ENCODE measurements around the gene FBN2.

Gene FBN2

DNA sequence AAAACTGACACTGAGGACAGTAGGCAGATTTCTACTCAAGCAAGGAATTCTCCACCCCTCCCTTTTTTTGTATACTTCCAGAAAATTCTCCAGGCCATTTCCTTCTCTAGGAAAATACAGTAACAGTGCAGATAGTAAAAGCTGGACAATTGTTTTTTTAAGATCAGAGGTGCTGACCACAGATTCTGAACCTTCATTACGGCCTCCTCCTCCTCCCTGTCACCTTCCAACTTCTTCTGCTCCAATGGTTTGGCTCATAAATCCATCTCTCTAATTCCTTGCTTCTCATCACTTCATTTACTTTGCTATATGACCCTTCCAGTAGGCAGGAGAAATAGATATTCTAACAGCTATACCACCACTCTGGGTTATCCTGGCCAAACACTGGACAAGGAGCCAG is 220.6 kb downstream of the FBN2 start:
- DNase-seq (ENCODE audit: low read depth in 2 of 2) = no peak

GRCh38 chr5:128315671-128316070 is 222.4 kb downstream of the FBN2 start:
- DNase-seq (ENCODE audit: low read depth in 2 of 2) = no peak

DNA sequence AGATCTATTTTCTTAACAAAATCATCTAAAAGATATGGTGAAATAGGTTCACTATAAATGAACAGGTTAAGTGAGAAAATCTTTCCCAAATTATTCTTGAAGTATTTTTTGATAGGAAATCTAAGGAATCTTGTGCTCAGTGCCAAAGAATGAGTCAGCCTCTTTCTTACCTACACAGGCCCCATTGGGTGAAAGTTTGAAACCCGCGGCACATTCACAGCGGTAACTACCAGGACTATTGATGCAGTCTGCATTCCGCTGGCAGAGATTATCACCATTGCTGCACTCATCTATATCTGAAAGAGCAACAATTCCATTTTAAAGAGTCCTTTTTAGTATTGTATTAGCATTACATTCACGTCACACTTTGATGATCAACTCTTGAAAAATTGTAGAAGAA is 232.7 kb downstream of the FBN2 start:
- DNase-seq (ENCODE audit: low read depth in 2 of 2) = no peak

GRCh38 chr5:128304791-128305190 is 233.3 kb downstream of the FBN2 start:
- no peak for DNase-seq (ENCODE audit: low read depth in 2 of 2)

- no peak for DNase-seq (ENCODE audit: low read depth in 2 of 2)
Observed at GRCh38 chr5:128304088-128304487, 234.0 kb downstream of the FBN2 start.

DNA sequence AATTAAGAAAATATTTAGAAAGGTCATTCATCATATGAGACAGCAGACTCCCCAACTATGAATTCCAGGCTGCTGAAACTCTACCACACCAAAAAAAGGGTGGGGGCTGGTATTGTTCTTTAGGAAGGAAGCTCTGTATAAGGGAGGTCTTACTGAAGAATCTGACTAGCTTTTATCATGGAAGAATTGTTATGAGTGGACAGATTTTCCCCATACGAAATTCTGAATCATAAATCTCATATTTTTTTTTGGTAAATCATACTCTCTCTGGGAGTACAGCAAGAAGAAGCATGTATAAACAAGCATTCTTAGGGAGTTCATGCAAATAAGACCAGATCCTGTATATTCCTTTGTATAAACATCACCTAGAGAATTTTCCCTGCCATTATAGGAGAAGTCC is 234.5 kb downstream of the FBN2 start:
- no peak for DNase-seq (ENCODE audit: low read depth in 2 of 2)

- no peak for DNase-seq (ENCODE audit: low read depth in 2 of 2)
Observed at GRCh38 chr5:128300181-128300580, 237.9 kb downstream of the FBN2 start.

GRCh38 chr5:128290152-128290858 is 247.7 kb downstream of the FBN2 start:
- no peak for DNase-seq (ENCODE audit: low read depth in 2 of 2)

- DNase-seq (ENCODE audit: low read depth in 2 of 2) = no peak
Observed at GRCh38 chr5:128287740-128288139, 250.3 kb downstream of the FBN2 start.

- no peak for DNase-seq (ENCODE audit: low read depth in 2 of 2)
Observed at GRCh38 chr5:128284236-128284635, 253.8 kb downstream of the FBN2 start.

GRCh38 chr5:128279345-128279744 is 258.7 kb downstream of the FBN2 start:
- DNase-seq (ENCODE audit: low read depth in 2 of 2) = no peak

DNA sequence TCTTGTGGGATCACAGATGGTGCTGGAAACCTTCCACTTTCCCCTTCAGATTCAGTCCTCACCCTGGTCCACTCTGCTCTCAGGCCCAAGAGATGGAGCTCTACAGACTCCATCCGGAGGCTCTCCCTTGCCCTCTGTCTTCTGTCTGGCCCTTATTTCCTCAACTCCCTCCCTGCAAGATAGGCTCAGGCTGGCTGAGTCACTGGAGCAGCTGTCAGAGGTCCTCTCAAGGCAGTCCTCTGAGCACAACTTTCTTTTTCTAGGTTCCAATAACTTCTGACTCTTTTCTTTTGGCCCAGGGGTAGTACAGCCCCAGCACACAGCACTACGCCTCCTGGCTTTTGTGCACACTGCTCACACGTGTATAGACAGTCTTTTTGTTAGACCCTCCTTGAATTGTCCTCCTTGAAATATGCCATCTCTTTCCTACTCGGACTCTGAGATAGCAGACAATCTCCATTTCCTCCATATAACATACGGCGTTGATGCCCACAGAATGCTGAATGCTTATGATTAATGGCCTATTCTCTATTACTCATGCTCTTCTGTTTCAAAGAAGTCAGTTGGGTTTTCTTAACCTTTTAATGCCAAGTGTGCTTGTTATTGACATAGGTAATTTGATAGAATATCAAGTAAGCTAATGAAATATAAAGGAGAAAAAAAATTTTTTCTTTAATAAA is 261.4 kb downstream of the FBN2 start:
- DNase-seq (ENCODE audit: low read depth in 2 of 2) = no peak

DNA sequence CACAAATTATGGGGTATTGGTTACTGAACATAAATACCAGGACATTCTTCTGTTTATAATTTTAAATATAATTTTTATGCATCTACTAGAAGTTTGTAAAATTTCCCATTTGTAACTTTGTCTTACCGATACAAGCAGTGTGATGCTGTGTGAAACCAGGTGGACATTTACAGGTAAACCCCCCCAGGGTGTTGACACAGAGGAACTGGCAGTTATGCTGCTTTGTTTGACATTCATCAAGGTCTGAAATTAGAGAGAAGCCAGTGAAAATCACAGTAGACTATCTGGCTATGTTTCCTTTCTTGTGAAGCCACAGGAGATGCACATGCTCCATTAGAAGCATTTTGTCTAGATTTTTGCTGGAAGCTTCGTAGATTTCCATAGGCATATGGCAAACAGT is 263.6 kb downstream of the FBN2 start:
- no peak for DNase-seq (ENCODE audit: low read depth in 2 of 2)

DNA sequence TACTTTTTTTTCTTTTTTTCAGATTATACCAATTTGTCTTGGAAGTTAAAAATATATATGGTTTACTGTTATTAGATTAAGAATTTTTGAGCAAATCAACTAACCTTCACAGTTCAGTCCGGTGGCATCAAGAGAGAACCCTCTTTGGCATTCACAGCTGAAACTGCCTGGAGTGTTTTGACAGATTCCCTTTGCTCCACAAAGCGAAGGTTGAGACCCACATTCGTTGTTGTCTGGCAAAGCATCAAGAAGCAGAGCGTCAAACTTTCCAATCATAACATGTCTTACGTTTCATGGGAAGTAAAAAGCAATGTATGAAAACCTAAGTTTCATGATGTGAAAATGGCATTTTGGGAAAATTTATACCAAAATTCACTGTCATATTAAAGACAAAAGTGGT is 264.3 kb downstream of the FBN2 start:
- no peak for DNase-seq (ENCODE audit: low read depth in 2 of 2)

GRCh38 chr5:128271859-128272464 is 266.1 kb downstream of the FBN2 start:
- DNase-seq (ENCODE audit: low read depth in 2 of 2) = no peak

- DNase-seq (ENCODE audit: low read depth in 2 of 2) = no peak
Observed at GRCh38 chr5:128271071-128271470, 267.0 kb downstream of the FBN2 start.

- DNase-seq (ENCODE audit: low read depth in 2 of 2) = no peak
Observed at GRCh38 chr5:128264564-128265360, 273.3 kb downstream of the FBN2 start.

DNA sequence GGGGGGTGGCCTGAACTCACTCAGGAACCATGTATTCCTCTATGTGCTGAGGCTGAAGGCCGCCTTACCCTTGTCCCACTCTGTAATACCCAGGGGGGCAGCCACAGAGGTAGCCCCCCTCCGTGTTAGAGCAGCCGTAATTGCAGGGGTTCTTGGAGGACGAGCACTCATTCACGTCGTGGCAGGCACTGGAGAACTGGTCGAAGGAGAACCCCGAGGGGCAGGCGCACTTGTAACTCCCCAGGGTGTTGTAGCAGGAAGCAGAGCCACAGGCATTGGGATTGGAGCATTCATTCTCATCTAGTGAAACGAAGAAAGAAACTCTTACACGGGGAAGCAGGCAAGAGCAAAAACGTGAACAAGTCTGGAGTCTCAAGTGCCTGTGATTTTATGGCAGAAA is 274.7 kb downstream of the FBN2 start:
- no peak for DNase-seq (ENCODE audit: low read depth in 2 of 2)

GRCh38 chr5:128262911-128263310 is 275.1 kb downstream of the FBN2 start:
- no peak for DNase-seq (ENCODE audit: low read depth in 2 of 2)

- DNase-seq (ENCODE audit: low read depth in 2 of 2) = no peak
Observed at GRCh38 chr5:128259607-128260021, 278.4 kb downstream of the FBN2 start.

- no peak for DNase-seq (ENCODE audit: low read depth in 2 of 2)
Observed at GRCh38 chr5:128258372-128258771, 279.7 kb downstream of the FBN2 start.

- DNase-seq (ENCODE audit: low read depth in 2 of 2) = no peak
Observed at GRCh38 chr5:128257076-128257475, 281.0 kb downstream of the FBN2 start.
